HG03457 (cell line): ENCODE data around the gene TANC1.
"Not testable (repeated sequence)": the region's sequence is repeated elsewhere in the genome, so short reads cannot be mapped to it uniquely, and the experiment has no call there.

Source experiments
- ATAC-seq: cut with Tn5 transposase; IDR thresholded peaks from one replicate; pipeline ENCODE4 v1.9.1; 2021; ENCODE audit warnings: moderate number of reproducible peaks; ENCODE audit not compliant: unreplicated experiment

Gene TANC1

DNA sequence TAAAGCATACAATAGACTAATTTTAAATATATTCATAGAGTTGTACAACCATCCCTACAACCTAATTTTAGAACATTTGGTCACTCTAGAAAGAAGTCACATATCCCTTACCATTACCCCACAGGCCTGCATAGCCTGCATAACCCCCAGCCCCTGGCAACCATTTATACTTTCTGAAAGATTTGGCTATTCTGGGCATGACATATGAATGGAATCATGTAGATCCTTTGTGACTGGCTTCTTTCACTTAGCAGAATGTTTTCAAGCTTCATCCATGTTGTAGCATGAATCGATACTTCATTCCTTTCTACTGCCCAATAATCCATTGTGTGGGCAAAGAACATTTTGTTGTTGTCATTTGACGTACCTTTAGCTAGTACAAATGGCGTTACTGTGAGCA, 166.5 kb downstream of the TANC1 start:
- ATAC-seq: no peak

DNA sequence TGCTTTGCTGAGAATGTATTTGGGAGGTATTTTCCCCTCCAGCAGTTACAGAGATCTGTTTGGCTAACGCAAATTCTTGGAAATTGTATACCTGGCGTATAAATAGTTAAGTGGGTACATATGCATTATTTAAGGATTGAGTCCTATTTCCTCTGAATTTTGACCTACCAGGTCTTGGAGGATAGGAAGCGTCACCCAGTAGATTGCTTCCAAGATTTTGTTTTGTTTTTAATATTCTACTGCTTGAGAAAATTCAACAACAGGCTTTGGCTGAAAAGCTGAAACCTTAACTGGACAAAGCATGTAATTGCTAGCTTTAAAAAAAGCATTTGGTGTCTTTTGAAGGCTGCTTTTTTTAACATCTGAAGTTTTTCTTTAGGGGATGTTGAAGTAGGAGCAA, 168.0 kb downstream of the TANC1 start:
- ATAC-seq: no peak

DNA sequence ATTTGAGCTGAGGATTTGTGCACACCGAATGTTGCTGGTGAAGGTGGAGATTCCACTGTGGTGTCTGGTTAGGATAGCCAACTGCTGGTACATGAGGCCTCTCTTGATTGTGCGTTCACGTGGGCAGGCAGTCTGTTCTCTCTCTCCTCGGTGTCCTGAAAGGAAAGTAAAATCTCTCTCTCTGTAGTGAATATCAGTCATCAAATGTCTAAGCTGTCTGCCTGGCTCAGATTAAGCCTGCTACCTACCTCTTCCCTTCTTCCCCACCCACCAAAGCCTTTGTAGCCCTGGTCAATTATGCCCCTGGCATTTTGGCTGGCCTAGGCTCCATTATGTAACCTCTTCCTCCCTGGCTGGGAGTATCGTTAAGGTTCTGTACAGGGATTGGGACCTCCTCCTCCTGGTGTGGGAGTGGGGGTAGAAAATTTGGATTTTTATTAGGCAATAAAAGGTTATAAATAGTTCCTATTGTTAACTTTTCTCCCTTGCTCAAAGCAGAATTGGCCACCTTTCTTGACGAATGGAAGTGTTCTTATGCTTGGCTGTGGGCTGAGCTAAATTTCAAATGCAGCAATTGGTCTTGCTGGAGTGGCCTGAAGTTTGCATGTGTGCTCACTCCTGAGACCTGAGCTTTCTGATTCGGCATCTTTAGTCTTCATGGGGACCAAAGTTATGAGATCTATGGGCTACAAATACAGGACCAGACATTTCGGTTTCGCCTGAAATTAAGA, 169.2 kb downstream of the TANC1 start:
- no peak for ATAC-seq

DNA sequence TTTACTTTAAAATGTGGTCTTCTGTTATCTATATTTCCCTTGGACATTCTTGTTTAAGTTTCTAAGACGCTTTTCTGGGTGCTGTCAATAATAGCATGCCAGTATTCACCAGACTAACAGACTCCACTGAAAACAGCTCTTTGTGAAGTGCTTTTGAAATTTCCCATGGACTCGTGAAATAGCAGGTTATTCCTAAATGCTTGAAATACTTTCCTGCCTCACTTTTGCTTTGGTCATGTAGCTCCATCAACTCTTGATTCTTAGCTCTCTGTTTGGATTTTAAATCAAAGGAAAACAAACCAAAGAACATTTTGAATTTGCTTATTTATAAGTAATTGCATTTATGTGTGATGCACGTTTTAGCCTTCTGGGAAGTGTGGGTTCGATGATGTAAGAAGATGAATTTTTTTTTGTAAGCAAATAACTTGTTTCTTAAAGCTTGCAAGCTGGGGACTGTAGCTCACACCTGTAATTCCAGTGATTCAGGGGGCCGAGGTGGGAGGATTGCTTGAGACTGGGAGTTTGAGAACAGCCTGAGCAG, 170.3 kb downstream of the TANC1 start:
- ATAC-seq: no peak

DNA sequence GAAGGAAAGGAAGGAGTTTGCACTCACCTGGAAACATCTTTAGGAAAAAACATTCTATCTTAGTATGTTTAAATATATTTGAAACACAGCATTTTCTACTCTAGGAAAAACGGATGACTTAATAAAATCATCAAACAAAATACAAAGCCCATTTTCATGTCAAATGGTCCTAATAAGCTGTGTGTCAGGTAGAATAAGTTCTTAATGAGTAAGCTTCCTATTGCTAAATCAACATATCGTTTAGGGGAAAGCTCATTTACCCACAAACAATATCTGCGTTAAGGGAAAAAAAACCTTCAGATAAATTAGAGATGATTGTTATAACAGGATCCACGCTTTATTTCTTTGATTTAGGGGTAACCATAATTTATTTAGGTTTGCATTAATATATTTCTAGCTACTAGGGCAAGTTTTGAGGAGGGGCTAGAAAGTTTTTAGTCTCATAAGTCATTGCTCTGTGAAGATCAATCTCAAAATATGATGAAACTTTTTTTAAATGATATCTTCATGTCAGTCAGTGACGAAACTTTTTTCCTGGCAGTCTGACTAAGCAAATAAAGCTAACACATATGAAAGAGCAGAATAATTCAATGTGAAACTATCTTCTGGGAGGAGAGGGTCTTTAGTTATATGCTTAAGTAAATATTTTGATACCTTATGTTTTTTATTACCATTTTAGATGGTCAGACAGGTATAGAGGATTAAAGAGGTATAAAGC, 170.9 kb downstream of the TANC1 start:
- no peak for ATAC-seq

DNA sequence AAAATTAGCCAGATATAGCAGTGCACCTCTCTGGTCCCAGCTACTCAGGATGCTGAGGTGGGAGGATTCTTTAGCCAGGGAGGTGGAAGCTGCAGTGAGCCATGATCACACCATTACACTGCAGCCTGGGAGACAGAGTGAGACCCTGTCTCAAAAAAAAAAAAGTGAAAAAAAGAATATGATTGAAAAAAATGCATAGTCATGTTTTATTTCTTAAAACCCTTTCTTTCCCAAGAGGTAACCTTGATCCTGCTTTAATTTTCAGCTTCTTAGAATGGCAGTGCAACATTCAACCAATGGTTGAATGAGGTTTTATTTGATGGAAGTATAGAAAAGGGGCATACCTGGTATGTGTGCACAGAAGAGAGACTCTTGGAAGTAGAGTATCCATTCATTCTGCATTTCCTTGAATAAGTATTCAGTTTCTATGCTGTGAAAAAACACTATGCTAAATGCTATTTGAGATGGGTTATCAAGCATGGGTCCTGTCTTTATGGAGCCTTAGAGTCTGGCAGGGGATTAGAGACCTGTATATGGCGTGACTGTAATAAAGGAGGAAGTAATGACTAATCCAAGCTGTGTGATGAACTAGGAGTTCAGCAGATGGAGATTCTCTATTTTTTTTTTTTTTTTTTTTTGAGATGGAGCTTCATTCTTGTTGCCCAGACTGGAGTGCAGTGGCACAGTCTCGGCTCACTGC, 171.8 kb downstream of the TANC1 start:
- ATAC-seq: no peak

DNA sequence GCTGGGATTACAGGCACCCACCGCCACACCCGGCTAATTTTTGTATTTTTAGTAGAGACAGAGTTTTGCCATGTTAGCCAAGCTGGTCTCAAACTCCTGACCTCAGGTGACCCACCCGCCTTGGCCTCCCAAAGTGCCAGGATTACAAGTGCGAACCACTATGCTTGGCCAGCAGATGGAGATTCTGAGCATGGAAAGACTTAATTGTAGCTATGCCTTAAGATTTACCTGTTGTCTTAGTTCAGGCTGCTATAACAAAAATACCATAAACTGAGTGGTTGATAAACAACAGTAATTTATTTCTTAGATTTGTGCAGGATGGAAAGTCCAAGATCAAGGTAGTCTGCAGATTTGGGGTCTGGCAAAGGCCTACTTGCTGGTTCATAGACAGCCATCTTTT, 172.4 kb downstream of the TANC1 start:
- not testable (repeated sequence) for ATAC-seq

DNA sequence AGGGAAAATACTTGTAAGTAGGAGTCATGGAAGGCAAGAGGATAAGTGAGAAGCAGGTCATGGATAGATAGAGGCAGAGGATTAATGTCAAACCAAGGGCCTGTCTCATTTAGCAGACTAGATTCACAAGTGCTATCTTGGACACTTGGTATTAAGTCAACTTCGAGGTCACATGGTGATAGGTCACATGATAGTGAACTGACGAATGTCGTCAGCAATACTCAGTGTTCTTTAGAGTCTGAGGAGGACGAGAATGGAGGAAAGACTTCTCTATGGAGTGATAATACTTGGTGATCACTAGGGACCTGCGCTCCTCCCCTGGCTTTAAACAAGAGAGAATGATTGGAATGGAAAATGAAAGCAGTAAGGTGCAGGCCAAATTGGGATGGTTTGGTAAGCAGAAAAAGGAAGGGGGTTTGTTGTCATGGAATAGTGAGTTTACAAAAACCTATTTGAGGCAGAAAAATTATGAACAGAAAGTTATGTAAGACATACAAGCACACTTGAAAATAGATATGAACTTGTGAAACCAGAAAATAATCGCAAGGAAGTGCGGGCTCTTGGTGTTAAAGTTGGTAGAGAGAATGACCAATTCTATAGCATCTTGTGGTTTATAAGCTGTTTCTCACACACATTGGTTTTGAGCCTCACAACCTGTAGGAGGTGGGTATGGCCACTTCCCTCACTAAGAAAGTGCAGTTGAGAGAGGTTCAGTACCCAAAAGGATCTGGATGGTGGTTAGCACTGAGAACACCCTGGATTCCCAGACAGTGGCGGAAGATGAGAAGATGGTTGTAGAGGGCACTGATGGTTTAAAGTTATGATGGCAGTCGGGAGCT, 176.6 kb downstream of the TANC1 start:
- peak; percentile 67 for ATAC-seq

DNA sequence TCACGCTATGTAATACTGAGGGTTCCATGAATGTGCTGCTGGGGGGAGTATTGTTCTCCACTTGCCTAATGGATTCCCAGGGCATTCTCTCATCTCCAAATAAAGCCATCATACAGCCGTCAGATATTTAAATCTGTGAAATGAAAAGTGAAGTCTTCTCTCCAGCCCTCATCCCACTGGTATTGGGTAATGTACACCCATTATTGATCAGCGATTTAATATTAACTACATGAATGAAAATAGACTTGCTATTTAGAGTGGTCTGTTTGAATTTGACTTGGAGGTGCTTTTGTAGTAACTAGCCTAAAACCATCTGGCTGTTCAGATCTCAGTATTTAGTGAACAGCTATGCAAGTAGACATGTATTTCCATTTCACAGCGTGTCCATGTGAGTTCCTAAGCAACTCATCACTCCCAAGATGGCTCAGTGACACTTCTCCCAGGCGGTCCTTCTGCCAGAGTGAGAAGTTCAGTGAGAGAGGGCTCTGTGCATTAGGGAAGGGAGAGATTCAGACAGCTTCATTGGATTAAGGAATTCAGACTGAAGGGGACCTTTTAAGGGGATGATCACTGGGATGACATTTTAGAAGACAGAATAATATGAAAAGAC, 177.4 kb downstream of the TANC1 start:
- ATAC-seq: no peak

DNA sequence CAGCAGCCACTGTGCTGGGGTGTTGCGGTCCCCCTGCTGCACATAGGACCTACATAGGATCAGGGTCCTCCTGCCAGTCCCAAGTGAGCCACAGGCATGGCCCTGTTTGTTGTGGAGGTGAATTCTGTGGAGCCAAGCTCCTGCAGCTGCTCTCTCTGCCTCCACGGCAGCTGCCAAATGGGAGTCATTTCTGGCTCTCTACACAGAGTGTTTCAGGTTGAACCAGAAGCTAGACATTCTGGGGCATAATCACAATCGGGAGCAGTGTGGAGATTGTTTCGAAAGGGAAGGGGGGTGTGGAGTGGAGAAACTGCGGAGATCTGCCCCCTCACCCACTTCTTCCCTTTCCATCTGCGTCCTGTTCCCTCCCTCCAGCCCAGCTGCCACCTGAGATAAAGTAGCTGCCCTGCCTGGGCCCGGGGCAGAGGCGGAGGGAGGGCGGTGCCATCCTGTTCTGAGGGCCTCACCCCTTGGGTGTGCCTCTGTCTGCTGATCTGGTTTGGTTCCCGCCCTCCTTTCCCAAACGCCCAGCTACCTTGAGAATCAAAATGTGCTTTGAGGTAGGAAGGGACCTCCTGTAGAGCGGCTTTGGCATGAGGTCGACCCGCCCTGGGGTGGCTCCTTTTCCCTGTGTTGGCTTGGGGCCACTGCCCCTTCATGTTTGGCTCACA, 178.7 kb downstream of the TANC1 start:
- ATAC-seq: no peak

DNA sequence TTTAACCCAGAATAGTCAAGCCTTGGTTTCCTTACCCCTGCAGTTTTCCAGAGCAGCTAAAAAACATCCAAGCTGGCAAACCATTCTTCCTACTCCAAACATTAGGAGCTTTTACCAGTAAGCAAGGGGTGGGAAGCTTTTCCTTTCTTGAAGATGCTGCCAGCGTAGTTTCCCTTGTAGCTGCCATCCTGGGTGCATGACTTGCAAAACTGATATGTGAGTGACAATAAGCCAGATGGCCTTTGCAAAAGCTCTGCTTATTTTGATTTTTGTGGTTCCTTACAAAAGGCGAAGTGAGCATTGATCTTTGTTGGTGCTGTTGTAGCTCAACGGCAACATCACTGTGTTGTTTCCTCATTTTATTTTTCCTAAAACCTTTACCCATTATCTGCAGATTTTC, 179.2 kb downstream of the TANC1 start:
- no peak for ATAC-seq

DNA sequence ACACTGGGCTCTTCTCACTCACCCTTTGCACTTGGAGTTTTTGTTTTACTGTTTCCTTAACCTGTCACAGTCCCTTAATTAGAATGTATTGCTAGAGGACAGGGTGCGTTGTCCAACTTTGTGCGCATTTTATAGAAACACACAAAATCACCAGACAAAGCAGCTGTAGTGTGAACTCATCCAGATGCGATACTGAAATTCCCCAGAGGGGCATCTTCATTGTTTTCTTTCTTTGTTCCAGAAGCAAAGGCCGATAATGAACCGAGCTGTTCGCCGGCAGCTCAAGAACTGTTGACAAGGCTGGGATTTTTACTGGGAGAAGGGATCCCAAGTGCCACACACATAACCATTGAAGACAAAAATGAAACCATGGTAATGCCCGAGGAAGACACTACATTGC, 180.5 kb downstream of the TANC1 start:
- ATAC-seq: no peak

DNA sequence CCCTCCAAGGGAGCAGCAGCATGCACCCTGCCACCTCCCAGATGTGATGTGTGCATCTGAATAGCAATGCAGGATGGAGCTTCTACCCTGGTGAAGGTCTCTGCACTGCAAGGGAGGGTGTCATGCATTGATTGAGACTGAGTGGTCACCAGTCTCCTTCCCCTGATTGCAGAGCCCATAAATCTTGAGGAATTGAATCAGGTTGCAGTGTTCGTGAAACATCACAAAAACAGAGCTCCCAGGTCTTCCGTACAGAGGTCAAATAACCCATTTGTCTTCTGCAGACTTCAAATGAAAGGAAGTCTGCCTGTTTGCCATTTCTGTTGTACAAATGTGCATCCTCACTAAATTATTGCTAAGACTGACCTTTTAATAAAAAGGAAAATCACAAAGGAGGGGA, 181.3 kb downstream of the TANC1 start:
- ATAC-seq: no peak

DNA sequence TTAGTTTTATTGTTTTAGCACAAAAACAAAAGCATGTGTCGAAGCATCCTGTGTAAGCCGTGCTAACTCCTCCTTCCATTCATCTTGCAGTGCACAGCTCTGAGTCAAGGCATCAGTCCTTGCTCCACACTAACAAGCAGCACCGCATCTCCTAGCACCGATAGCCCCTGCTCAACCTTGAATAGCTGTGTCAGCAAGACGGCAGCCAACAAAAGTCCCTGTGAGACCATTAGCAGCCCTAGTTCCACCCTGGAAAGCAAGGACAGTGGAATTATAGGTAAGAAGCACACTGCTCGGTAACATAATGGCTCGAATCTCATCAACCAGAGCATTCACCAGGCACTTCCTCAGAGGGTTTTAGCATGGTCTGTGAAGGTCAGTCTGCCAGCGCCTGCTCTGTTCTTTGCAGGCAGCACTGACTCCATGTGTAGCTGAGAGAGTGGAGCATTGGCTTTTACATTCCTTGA, 181.9 kb downstream of the TANC1 start:
- no peak for ATAC-seq

DNA sequence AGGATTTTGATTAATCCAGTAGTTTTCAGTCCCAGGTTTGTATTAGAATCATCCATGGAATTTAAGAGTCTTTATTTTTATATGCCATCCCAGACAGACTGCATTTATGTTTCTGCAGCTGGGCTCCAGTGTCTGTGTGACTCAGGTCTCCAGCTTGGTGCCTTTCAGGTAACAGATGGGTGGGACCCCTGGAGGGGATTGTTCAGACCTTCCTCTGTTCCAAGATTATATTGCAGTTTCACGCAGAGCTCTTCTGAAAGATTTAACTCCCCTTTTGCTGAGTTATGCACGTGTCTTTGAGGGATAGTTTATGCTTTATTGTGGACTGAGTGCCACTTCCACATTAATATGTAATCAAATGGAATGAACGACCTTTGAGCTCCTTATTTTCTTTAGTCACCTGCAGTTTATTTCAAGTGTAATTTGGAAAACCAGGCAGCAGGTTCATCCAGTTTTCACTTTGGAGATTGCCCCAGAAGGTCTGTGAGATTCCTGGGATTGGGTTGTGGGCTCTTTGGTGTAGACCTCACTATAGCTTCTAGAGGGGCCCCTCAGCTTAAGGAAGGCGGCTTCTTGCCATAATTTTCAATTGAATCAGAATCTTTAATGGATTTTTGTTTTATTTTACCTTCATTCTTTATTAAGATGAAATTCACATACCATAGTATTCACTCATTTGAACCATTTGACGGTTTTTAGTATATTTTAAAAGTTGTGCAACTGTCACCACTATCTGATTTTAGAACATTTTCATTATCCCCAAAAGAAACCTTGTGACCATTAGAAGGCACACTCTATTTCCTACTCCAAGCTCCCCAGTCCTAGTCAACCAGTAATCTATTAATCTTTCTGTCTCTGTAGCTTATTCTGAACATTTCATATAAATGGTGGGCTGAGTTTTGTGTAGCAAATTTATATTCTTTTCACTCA, 183.0 kb downstream of the TANC1 start:
- ATAC-seq: no peak

DNA sequence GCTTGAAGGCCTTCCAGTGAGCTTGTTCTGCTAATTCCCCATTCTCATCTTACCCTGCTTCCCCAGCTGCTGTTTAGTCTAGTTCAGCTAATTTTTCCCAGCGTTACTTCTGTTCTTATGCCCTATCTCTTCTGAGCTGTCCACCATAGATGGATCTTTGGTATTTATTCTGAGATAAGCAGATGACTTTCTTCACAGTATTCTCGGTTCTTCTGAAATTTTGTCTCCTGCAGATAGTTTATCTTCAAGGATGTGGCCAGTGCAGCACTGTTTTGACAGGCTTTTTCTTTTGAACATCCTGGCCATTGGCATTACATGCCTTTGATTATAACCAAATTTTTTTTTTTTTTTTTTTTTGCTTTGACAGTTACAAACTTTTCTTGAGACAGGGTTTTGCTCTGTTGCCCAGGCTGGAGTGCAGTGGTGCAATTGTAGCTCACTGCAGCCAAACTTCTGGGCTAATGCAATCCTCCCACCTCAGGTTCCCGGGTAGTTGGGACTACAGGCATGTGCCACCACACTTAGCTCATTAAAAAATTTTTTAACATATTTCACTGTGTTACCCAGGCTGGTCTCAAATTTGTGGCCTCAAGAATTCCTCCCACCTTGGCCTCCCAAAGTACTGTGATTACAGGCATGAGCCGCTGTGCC, 183.8 kb downstream of the TANC1 start:
- ATAC-seq: no peak

DNA sequence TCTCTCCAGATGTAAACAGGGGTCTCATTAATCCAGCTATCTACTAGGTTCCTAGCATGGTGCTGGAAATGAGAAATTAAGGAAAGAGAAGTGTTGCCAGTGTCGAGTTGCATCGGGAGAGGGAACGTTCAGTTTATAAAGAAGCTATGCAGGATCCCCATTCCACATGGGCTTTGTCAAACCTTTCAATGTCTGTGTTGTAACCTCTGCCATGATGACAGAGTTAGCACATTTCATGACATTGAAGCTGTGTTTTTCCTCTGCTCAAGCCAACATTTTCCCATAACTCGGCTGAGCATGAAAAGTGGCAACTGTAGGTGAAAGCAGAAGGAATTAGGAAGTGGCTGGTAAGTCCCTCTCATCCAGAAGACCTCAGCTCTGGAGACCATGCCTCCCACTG, 184.6 kb downstream of the TANC1 start:
- ATAC-seq: no peak

DNA sequence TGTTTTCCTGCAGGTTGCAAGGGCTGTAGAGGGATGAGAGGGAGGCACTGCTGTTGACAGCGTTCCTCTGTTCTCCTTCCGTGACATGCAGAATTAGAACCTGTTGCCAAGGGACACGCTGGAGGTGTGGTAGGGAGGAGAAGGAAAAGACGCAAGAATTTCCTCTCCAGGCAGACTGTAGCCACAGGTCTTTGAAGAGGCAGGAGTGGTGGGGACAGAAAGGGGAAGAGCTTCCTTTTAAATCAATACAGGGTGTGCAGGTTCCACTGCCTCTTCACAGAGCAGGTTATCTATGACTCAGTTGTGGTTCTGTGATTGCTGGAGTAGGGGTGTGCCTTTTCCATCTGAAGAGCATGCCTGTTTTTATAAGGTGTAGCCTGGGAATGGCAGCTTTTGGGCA, 185.0 kb downstream of the TANC1 start:
- ATAC-seq: no peak
